SK-N-SH (cell line): ENCODE results near the gene TMEM267. TPM values are rescaled to one million over a fixed set of nuclear protein-coding genes. Genes with fewer than 3 reads are reported as not detected.
"Not testable (repeated sequence)": the region's sequence is repeated elsewhere in the genome, so short reads cannot be mapped to it uniquely, and the experiment has no call there.

Experiments
- CTCF ChIA-PET: fragments of 300-600, 350-600 bp; formaldehyde crosslinking; extraction: SDS; loops from one replicate; lab custom pipeline; 2021; lab: Yijun Ruan, JAX
- POLR2A ChIA-PET: fragments of 350-600 bp; sonication (Branson Sonifier 250); formaldehyde crosslinking; extraction: SDS; loops from one replicate; lab custom pipeline; 2020; ENCODE audit warnings: antibody characterized with exemption, inconsistent platforms; lab: Yijun Ruan, JAX
- DNase-seq: peaks from one replicate; pipeline ENCODE4 v3.0.0; 2012
- H2AFZ ChIP-seq: fragments of 200-600 bp; sonication (generic); 2 replicates; pipeline ENCODE4 v1.8.1; 2016; ENCODE audit warnings: antibody characterized with exemption, mild to moderate bottlenecking, low read depth
- H3F3A ChIP-seq: fragments of 200-600 bp; sonication (generic); replicated peaks from 2 replicates; pipeline ENCODE3; 2016; ENCODE audit warnings: antibody characterized with exemption, mild to moderate bottlenecking; ENCODE audit not compliant: insufficient read depth
- H3K27ac ChIP-seq, 2 experiments: fragments of 200-500 bp in 1 of 2; fragments of 200-600 bp in 1 of 2; sonication (Bioruptor generic) in 1 of 2; sonication (generic), shearing (Covaris generic) in 1 of 2; 2 replicates each; pipeline versions ENCODE4 v1.5.1 to v1.6.1; 2014 to 2016; ENCODE audit warnings: low read depth in 2 of 2, inconsistent platforms in 1 of 2, low read length in 1 of 2, mild to moderate bottlenecking in 1 of 2, mixed read lengths in 1 of 2
- H3K27me3 ChIP-seq: fragments of 200-600 bp; sonication (generic), shearing (Covaris generic); 2 replicates; pipeline ENCODE4 v1.6.1; 2016; ENCODE audit warnings: mixed run types; ENCODE audit not compliant: insufficient read depth
- H3K36me3 ChIP-seq, 2 experiments: fragments of 200-500 bp in 1 of 2; fragments of 200-600 bp in 1 of 2; sonication (Bioruptor generic) in 1 of 2; sonication (generic) in 1 of 2; replicated peaks in 1 of 2; 2 replicates each; pipeline versions ENCODE3 to v1.5.1; 2014 to 2016; ENCODE audit warnings: low read length in 1 of 2, mild to moderate bottlenecking in 1 of 2; ENCODE audit not compliant: insufficient read depth in 2 of 2, control insufficient read depth in 1 of 2
- H3K4me1 ChIP-seq, 2 experiments: fragments of 200-500 bp in 1 of 2; fragments of 200-600 bp in 1 of 2; sonication (Bioruptor generic) in 1 of 2; sonication (generic), shearing (Covaris generic) in 1 of 2; 2 replicates each; pipeline versions ENCODE4 v1.5.1 to v1.6.1; 2014 to 2016; ENCODE audit warnings: low read depth in 1 of 2, low read length in 1 of 2, mixed run types in 1 of 2; ENCODE audit not compliant: insufficient read depth in 2 of 2, control insufficient read depth in 1 of 2
- H3K4me2 ChIP-seq: fragments of 200-600 bp; sonication (generic), shearing (Covaris generic); 2 replicates; pipeline ENCODE4 v1.6.1; 2017; ENCODE audit warnings: mixed run types
- H3K4me3 ChIP-seq, 2 experiments: fragments of 200-500 bp in 1 of 2; fragments of 200-600 bp in 1 of 2; sonication (Bioruptor generic) in 1 of 2; sonication (generic), shearing (Covaris generic) in 1 of 2; 2 replicates each; pipeline versions ENCODE4 v1.5.1 to v1.8.1; 2014 to 2016; ENCODE audit warnings: low read depth in 2 of 2, inconsistent platforms in 1 of 2, low read length in 1 of 2, mild to moderate bottlenecking in 1 of 2, mixed read lengths in 1 of 2, moderate library complexity in 1 of 2
- H3K79me2 ChIP-seq: fragments of 200-600 bp; sonication (generic); 2 replicates; pipeline ENCODE4 v1.8.1; 2017; ENCODE audit warnings: mild to moderate bottlenecking; ENCODE audit not compliant: insufficient read depth
- H3K9ac ChIP-seq: fragments of 200-600 bp; sonication (generic); 2 replicates; pipeline ENCODE4 v1.6.1; 2017; ENCODE audit warnings: mixed run types
- H3K9me2 ChIP-seq: fragments of 200-600 bp; sonication (generic); 2 replicates; pipeline ENCODE4 v1.6.1; 2017; ENCODE audit warnings: mixed run types
- H3K9me3 ChIP-seq: fragments of 200-600 bp; sonication (generic); 2 replicates; pipeline ENCODE4 v1.6.1; 2017; ENCODE audit warnings: mixed run types, mild to moderate bottlenecking, moderate library complexity
- H4K20me1 ChIP-seq: fragments of 200-600 bp; sonication (generic); 2 replicates; pipeline ENCODE4 v1.6.1; 2017; ENCODE audit warnings: mild to moderate bottlenecking, mixed run types; ENCODE audit not compliant: insufficient read depth
- CHD2 ChIP-seq: fragments of 150-350 bp; IDR thresholded peaks from 2 replicates; pipeline ENCODE4 v1.6.1; 2018; ENCODE audit warnings: low read length; ENCODE audit not compliant: partially characterized antibody
- FOSL2 ChIP-seq: IDR thresholded peaks from 2 replicates; pipeline ENCODE4 v1.4.0; 2012; ENCODE audit warnings: low read depth, mild to moderate bottlenecking, moderate library complexity, borderline replicate concordance
- FOXJ3 ChIP-seq: sonication (generic); formaldehyde crosslinking; IDR thresholded peaks from 2 replicates; pipeline ENCODE4 v1.5.1; 2020; ENCODE audit warnings: mild to moderate bottlenecking, missing genetic modification reagents
- GABPA ChIP-seq: IDR thresholded peaks from 2 replicates; pipeline ENCODE4 v1.4.0; 2012; ENCODE audit warnings: low read depth, mild to moderate bottlenecking
- JUND ChIP-seq: IDR thresholded peaks from 2 replicates; pipeline ENCODE4 v1.4.0; 2012
- MXI1 ChIP-seq: IDR thresholded peaks from 2 replicates; pipeline ENCODE4 v1.6.1; 2012; ENCODE audit warnings: mild to moderate bottlenecking, low read depth, low read length, improper control_type of control experiment
- NFIC ChIP-seq: IDR thresholded peaks from 2 replicates; pipeline ENCODE4 v1.4.0; 2012; ENCODE audit warnings: borderline replicate concordance
- PBX3 ChIP-seq: IDR thresholded peaks from 2 replicates; pipeline ENCODE4; 2012
- POLR2AphosphoS5 ChIP-seq: IDR thresholded peaks from 2 replicates; pipeline ENCODE4 v1.6.1; 2012; ENCODE audit warnings: low read depth, low read length
- RAD21 ChIP-seq: IDR thresholded peaks from 2 replicates; pipeline ENCODE4 v1.6.1; 2012; ENCODE audit warnings: mild to moderate bottlenecking, low read length
- SIN3A ChIP-seq: IDR thresholded peaks from 2 replicates; pipeline ENCODE4 v1.6.1; 2012; ENCODE audit warnings: low read depth, mild to moderate bottlenecking, low read length, moderate library complexity, borderline replicate concordance
- SMC3 ChIP-seq: IDR thresholded peaks from 2 replicates; pipeline ENCODE4 v1.6.1; 2012; ENCODE audit warnings: low read depth, low read length, improper control_type of control experiment
- TAF1 ChIP-seq: IDR thresholded peaks from 2 replicates; pipeline ENCODE4 v1.6.1; 2012; ENCODE audit warnings: low read depth, mild to moderate bottlenecking, low read length, moderate library complexity, borderline replicate concordance
- TEAD4 ChIP-seq: IDR thresholded peaks from 2 replicates; pipeline ENCODE4 v1.4.0; 2012; ENCODE audit warnings: mild to moderate bottlenecking, borderline replicate concordance; ENCODE audit not compliant: insufficient read depth
- USF1 ChIP-seq: IDR thresholded peaks from 2 replicates; pipeline ENCODE4 v1.4.0; 2012; ENCODE audit warnings: low read depth, borderline replicate concordance
- WGBS: methylation state at CpG from one replicate; pipeline ENCODE4 v1.1.6; 2017; ENCODE audit warnings: low lambda C conversion rate; 5-methylcytosine and 5-hydroxymethylcytosine counted together
- polyA plus RNA-seq, 3 experiments: library from polyadenylated mRNA; depleted of rRNA; stranded (reverse); fragments of >200 nt; gene quantifications; 2 replicates each; pipeline ENCODE4 v1.2.3, GENCODE V29; 2012
- TF ChIP-seq, protein P1 (sequence below): IDR thresholded peaks from 2 replicates; pipeline ENCODE4 v1.4.0; 2012; ENCODE audit warnings: low read depth

The TMEM267 gene
- polyA plus RNA-seq, 1 of the 3 experiments (the other 2 are of a cell fraction), result 5.7 TPM

DNA sequence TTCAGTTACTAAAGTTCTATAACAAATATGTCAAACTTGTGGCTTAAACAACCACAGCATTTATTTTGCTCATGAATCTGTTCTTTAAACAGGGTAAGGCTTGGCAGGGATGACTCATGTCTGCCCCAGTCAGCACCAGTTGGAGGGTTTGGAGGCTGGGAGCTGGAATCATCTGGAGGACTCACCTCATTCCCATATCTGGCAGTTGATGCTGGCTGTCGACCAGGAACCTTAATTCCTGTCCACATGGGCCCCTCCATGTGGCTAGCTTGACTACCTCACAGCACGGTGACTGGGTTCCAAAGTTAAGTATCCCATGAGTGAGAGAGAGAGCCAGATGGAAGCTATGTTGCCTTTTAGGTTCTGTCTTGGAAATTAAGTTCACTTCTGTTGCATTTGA lies 57.7 kb downstream of the TMEM267 start:
- POLR2A ChIA-PET, result no interaction called here
- DNase-seq, result no peak

DNA sequence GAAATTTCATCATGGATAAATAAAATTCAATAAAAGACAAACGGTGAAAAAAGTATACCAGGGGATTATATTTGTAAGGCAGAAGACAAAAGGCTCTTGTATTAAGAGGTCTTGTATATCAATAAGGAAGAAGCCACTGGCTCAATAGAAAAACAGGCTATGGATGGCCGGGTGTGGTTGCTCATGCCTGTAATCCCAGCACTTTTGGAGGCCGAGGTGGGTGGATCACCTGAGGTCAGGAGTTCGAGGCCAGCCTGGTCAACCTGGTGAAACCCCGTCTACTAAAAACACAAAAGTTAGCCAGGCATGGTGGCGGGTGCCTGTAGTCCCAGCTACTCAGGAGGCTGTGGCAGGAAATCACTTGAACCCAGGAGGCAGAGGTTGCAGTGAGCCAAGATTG lies 60.6 kb downstream of the TMEM267 start:
- not testable (repeated sequence) for H3K4me3 ChIP-seq
- 45% methylated on average over 6 of the region's 6 CpGs for WGBS

More for the DNA sequence above, 57.7 kb downstream of the TMEM267 start:
- no peaks in the 10 kb centered on the region for H3K36me3 ChIP-seq
- CTCF ChIA-PET, result no interaction called here
- H3K4me2 ChIP-seq, result no peak overlapping the region
- no peaks in the 10 kb centered on the region for H4K20me1 ChIP-seq
- no peaks in the 10 kb centered on the region for H3K4me1 ChIP-seq
- no peak overlapping the region for H3K4me3 ChIP-seq
- WGBS, result 4% methylated on average over 2 of the region's 2 CpGs
- no peaks in the 10 kb centered on the region for H3K79me2 ChIP-seq
- no peak overlapping the region for H3K27ac ChIP-seq
- no peaks in the 10 kb centered on the region for H3K9me3 ChIP-seq
- no peaks in the 10 kb centered on the region for H3F3A ChIP-seq
- H3K27me3 ChIP-seq, result no peaks in the 10 kb centered on the region
- TF ChIP-seq FOSL2 (peak; percentile 37; the same call in 1 of the 2 replicates), TAF1 (no peak), JUND (no peak)
- H3K9me2 ChIP-seq, result no peaks in the 10 kb centered on the region
- H3K9ac ChIP-seq, result no peak overlapping the region
- H2AFZ ChIP-seq, result no peak overlapping the region

DNA sequence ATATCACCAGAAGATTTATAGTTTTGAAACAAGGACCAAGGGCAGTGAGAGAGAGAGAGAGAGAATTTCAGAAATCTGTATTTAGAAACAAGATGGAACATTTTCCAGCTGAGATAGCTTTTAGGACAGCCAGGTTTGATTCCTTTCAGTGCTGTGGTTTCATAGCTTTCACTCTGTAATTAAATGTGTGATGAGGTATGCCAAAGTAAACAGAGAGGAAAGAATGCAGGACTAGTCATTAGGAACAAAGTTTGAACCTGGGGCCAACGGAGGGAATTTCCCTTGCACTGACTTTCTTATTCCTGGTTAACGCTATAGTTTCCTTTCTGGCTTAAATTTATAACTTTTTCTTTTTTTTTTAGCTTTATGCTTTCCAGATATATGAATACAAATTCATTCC lies 61.5 kb downstream of the TMEM267 start:
- CTCF ChIA-PET, result no interaction called here
- no peak for DNase-seq
- no peaks in the 10 kb centered on the region for H3F3A ChIP-seq

More for the DNA sequence above, 60.6 kb downstream of the TMEM267 start:
- H3F3A ChIP-seq, POLR2A ChIA-PET, H3K27ac ChIP-seq, H3K9me2 ChIP-seq, DNase-seq, H2AFZ ChIP-seq, H3K4me2 ChIP-seq, H4K20me1 ChIP-seq, H3K4me1 ChIP-seq, H3K27me3 ChIP-seq, H3K36me3 ChIP-seq, H3K9me3 ChIP-seq, H3K9ac ChIP-seq, H3K79me2 ChIP-seq: not testable (repeated sequence)
- CTCF ChIA-PET, result interaction anchor here (0.6 kb wide), 1 partner anchor 876 kb away, joined by 3 read pairs; no protein-coding TSS in a partner anchor

DNA sequence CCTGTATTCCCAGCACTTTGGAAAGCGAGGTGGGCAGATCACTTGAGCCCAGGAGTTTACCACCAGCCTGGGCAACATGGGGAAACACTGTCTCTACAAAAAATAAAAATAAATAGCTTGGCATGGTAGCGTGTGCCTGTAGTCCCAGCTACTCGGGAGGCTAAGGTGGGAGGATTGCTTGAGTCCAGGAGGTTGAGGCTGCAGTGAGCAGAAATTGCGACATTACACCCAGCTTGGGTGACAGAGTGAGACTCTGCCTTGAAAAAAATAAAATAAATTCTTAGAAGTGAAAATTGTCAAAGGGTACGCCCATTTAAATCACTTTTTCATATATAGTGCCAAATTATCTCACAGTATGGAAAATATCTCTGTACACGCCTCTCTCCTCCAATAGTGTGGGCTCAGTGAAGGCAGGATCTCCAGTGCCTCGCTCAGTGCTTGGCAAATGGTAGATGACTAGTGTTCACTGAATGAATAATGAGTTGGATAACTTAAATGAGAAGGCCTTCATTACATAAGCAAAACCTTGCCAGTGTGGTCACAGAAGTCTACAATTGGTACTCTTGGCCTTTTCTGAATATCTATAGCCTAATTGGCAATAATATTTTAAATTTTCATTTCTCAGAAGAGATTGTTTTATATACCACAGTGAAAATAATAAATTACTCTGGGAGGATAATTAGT lies 62.1 kb downstream of the TMEM267 start:
- H2AFZ ChIP-seq, result no peak overlapping the region
- ChIA-PET POLR2A (no interaction called here), CTCF (interaction anchor here (1.2 kb wide), 1 partner anchor 32 kb away, joined by 6 read pairs; no protein-coding TSS in a partner anchor)
- H3K27me3 ChIP-seq, result 0 out of 2 replicates have a peak, but pooled peaks cover 5% of the 10 kb centered on the region
- no peak overlapping the region for H3K9ac ChIP-seq
- no peaks in the 10 kb centered on the region for H3K36me3 ChIP-seq
- no peaks in the 10 kb centered on the region for H3K4me1 ChIP-seq
- H3K9me3 ChIP-seq, result no peaks in the 10 kb centered on the region
- H4K20me1 ChIP-seq, result no peaks in the 10 kb centered on the region
- H3K9me2 ChIP-seq, result no peaks in the 10 kb centered on the region
- H3K27ac ChIP-seq, result no peak overlapping the region
- H3F3A ChIP-seq, result no peaks in the 10 kb centered on the region
- H3K4me2 ChIP-seq, result no peak overlapping the region
- no peaks in the 10 kb centered on the region for H3K79me2 ChIP-seq
- WGBS, result 60% methylated on average over 7 of the region's 7 CpGs
- DNase-seq, result no peak
- no peak overlapping the region for H3K4me3 ChIP-seq
- TF ChIP-seq CHD2 (no peak), PBX3 (no peak), GABPA (no peak), SMC3 (no peak), SIN3A (no peak), TEAD4 (no peak), RAD21 (no peak), MXI1 (no peak), USF1 (no peak), FOXJ3 (no peak)
- TF ChIP-seq, protein P1, sequence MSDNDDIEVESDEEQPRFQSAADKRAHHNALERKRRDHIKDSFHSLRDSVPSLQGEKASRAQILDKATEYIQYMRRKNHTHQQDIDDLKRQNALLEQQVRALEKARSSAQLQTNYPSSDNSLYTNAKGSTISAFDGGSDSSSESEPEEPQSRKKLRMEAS, result no peak

More for the DNA sequence above, 61.5 kb downstream of the TMEM267 start:
- TF ChIP-seq JUND (no peak), MXI1 (no peak), POLR2AphosphoS5 (no peak), NFIC (no peak)
- no peaks in the 10 kb centered on the region for H3K9me2 ChIP-seq
- H4K20me1 ChIP-seq, result no peaks in the 10 kb centered on the region
- no peak overlapping the region for H2AFZ ChIP-seq
- no peaks in the 10 kb centered on the region for H3K79me2 ChIP-seq
- 36% methylated on average over 2 of the region's 2 CpGs for WGBS
- no peaks in the 10 kb centered on the region for H3K4me1 ChIP-seq
- no peak overlapping the region for H3K27ac ChIP-seq
- H3K27me3 ChIP-seq, result 0 out of 2 replicates have a peak, but pooled peaks cover 5% of the 10 kb centered on the region
- no peak overlapping the region for H3K9ac ChIP-seq
- H3K36me3 ChIP-seq, result no peaks in the 10 kb centered on the region
- H3K4me3 ChIP-seq, result no peak overlapping the region
- POLR2A ChIA-PET, result no interaction called here
- H3K9me3 ChIP-seq, result no peaks in the 10 kb centered on the region
- H3K4me2 ChIP-seq, result no peak overlapping the region
